Natural killer cell (primary cell): Measurements from ENCODE around the gene ELFN2. TPM values are rescaled to one million over a fixed set of nuclear protein-coding genes. Genes with fewer than 3 reads are reported as not detected.

Experiments used
- ATAC-seq, 3 donors: fragments of 150-1000 bp in 2 of 3; fragments of 200-7000 bp in 1 of 3; cut with Tn5 transposase; 1 replicate in 1 of 3; 2 replicates in 2 of 3; pipeline ENCODE4 v1.10.0; 2021; ENCODE audit warnings: mild to moderate bottlenecking in 2 of 3, moderate library complexity in 2 of 3
- DNase-seq, 2 donors: peaks; one replicate each; pipeline versions ENCODE4 v3.0.0 to v3.0.0-alpha.2; 2013 to 2021; ENCODE audit warnings: mixed read lengths in 1 of 2
- H3K27ac ChIP-seq: one replicate; pipeline ENCODE4 v1.5.1; 2013; ENCODE audit warnings: mild to moderate bottlenecking, low read length
- H3K27me3 ChIP-seq: one replicate; pipeline ENCODE4 v1.6.1; 2013; ENCODE audit warnings: low read length; ENCODE audit not compliant: control insufficient read depth, insufficient read depth
- H3K36me3 ChIP-seq: one replicate; pipeline ENCODE4 v1.6.1; 2013; ENCODE audit warnings: low read length; ENCODE audit not compliant: control insufficient read depth, insufficient read depth
- H3K4me1 ChIP-seq: one replicate; pipeline ENCODE4 v1.6.1; 2013; ENCODE audit warnings: low read length; ENCODE audit not compliant: control insufficient read depth, insufficient read depth
- H3K4me3 ChIP-seq: one replicate; pipeline ENCODE4 v1.5.1; 2013; ENCODE audit warnings: low read length
- H3K9me3 ChIP-seq: one replicate; pipeline ENCODE4 v1.6.1; 2013; ENCODE audit warnings: low read length; ENCODE audit not compliant: control insufficient read depth, insufficient read depth
- H3K27ac Mint-ChIP-seq, 2 donors: one replicate each; pipeline ENCODE4 v1.8.0; 2022; ENCODE audit warnings: mild to moderate bottlenecking in 2 of 2, mixed read lengths in 2 of 2, moderate library complexity in 1 of 2
- H3K27me3 Mint-ChIP-seq, 2 donors: one replicate each; pipeline ENCODE4 v1.8.0; 2022; ENCODE audit warnings: low read depth in 2 of 2, mixed read lengths in 2 of 2
- H3K36me3 Mint-ChIP-seq: one replicate; pipeline ENCODE4 v1.8.0; 2022; ENCODE audit warnings: mixed read lengths
- H3K4me1 Mint-ChIP-seq, 2 donors: one replicate each; pipeline ENCODE4 v1.8.0; 2022; ENCODE audit warnings: mixed read lengths in 2 of 2
- H3K4me3 Mint-ChIP-seq: one replicate; pipeline ENCODE4 v1.8.0; 2022; ENCODE audit warnings: mild to moderate bottlenecking, moderate library complexity, mixed read lengths
- H3K9me3 Mint-ChIP-seq, 2 donors: one replicate each; pipeline ENCODE4 v1.8.0; 2022; ENCODE audit warnings: mixed read lengths in 2 of 2
- WGBS: methylation state at CpG from one replicate; pipeline ENCODE4 v1.1.7; 2013; ENCODE audit warnings: missing lambda C conversion rate; ENCODE audit not compliant: insufficient coverage; 5-methylcytosine and 5-hydroxymethylcytosine counted together
- intact Hi-C: fragments of 100-400 bp; cut with micrococcal nuclease; formaldehyde crosslinking; loops from one replicate; pipeline ENCODE4 v1.14.2; 2022
- total RNA-seq, 4 donors: library from RNA; stranded (reverse); fragments of 120-200 nt in 1 of 4; gene quantifications; one replicate each; pipeline versions ENCODE4 v1.2.3 to v1.2.4, GENCODE V29; 2013 to 2022
- TF ChIP-seq, protein P1 (sequence below): fragments of 200-600 bp; IDR thresholded peaks from one replicate; pipeline ENCODE4 v1.8.0; 2022; ENCODE audit warnings: antibody characterized with exemption

Gene ELFN2
- total RNA-seq, 3 donors from 2014 or later (not counting 1 experiment from before 2014, with no cell fraction given): 0.33 to 0.49 (median 0.36) TPM

DNA sequence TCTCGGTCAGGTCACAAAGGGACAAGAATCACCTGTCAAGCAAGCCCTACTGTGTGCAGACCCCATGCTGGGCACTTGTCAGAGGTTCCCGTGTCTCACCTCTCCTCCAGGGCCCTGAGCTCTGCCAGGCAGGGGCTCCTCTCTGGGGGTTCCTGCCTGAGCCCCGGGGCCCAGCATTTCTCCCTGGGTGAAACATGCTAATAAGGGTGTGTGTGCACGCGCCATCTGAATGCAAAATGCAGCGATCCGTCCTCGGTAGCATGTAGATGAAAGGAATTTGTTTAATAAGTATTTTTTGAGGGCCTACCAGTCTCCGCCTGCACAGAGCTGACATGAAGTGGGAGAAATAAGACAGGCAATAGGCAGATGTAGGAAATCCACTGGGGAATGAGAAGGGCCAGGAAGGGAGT, 5.8 kb downstream of the ELFN2 start:
- H3K36me3 ChIP-seq: no peaks in the 10 kb centered on the region
- 92% methylated on average over 9 of the region's 9 CpGs for WGBS
- H3K9me3 Mint-ChIP-seq: no peaks in the 10 kb centered on the region
- peaks cover 43 to 60% of the 10 kb centered on the region in 2 donors for H3K27me3 Mint-ChIP-seq
- peaks cover 29% of the 10 kb centered on the region for H3K4me1 ChIP-seq
- H3K4me3 Mint-ChIP-seq: no peak overlapping the region
- ATAC-seq (no peak), DNase-seq (no peak)
- peaks cover 20 to 32% of the 10 kb centered on the region in 2 donors for H3K4me1 Mint-ChIP-seq
- intact Hi-C loops: no loop called here
- peaks cover 29% of the 10 kb centered on the region for H3K27me3 ChIP-seq
- no peak overlapping the region for H3K27ac ChIP-seq
- H3K4me3 ChIP-seq: no peak overlapping the region
- H3K36me3 Mint-ChIP-seq: no peaks in the 10 kb centered on the region
- TF ChIP-seq, protein P1, sequence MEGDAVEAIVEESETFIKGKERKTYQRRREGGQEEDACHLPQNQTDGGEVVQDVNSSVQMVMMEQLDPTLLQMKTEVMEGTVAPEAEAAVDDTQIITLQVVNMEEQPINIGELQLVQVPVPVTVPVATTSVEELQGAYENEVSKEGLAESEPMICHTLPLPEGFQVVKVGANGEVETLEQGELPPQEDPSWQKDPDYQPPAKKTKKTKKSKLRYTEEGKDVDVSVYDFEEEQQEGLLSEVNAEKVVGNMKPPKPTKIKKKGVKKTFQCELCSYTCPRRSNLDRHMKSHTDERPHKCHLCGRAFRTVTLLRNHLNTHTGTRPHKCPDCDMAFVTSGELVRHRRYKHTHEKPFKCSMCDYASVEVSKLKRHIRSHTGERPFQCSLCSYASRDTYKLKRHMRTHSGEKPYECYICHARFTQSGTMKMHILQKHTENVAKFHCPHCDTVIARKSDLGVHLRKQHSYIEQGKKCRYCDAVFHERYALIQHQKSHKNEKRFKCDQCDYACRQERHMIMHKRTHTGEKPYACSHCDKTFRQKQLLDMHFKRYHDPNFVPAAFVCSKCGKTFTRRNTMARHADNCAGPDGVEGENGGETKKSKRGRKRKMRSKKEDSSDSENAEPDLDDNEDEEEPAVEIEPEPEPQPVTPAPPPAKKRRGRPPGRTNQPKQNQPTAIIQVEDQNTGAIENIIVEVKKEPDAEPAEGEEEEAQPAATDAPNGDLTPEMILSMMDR: no peak
- no peaks in the 10 kb centered on the region for H3K9me3 ChIP-seq
- H3K27ac Mint-ChIP-seq: no peak overlapping the region

DNA sequence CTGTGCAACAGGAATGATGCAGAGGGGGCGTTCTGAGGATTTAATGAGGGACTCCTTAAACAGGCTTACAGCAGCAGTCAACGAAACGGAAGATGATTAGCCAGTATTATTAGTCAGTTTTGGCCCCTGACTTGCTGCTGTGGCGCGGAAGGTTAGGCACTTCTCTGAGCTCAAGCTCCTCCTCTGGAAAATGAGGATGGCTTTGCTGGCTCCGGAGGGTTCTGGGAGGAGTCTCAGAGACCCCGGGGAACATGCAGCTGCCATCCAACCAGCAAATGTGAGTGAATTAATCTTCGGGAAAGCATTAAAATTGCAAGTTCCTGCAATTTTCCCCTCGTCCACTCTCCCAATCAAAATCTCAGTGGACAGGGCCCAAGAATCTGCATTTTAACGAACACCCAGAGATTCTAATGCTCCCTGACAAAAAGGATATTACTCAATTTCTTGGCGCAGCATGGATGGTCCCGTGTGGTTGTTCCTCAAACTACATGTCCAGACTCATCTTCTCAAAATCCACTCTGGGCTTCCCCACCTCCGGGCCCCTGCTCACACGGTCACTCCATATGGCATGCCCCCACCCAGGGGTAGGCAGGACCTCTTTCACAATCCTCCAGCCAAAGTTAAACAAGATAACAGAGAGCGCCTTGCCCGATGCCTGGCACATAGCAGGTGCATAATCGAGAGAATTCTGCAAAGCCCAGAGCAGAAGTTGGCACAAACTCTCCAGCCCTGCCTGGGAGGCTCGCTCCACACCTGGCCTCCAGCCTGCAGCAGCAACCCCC, 6.4 kb downstream of the ELFN2 start:
- Mint-ChIP-seq H3K9me3 (no peaks in the 10 kb centered on the region), H3K4me1 (peaks cover 26 to 38% of the 10 kb centered on the region in 2 donors), H3K27ac (peak overlapping the region in 1 of 2 donors; percentile 37), H3K4me3 (peak overlapping the region; percentile 92), H3K27me3 (peaks cover 45 to 55% of the 10 kb centered on the region in 2 donors), H3K36me3 (no peaks in the 10 kb centered on the region)
- TF ChIP-seq, protein P1: no peak
- peaks cover 30% of the 10 kb centered on the region for H3K4me1 ChIP-seq
- no peaks in the 10 kb centered on the region for H3K36me3 ChIP-seq
- H3K9me3 ChIP-seq: no peaks in the 10 kb centered on the region
- intact Hi-C loops: no loop called here
- H3K27me3 ChIP-seq: peaks cover 31% of the 10 kb centered on the region
- ATAC-seq: no peak
- WGBS: 52% methylated on average over 18 of the region's 18 CpGs
- no peak for DNase-seq
- H3K4me3 ChIP-seq: no peak overlapping the region
- no peak overlapping the region for H3K27ac ChIP-seq

DNA sequence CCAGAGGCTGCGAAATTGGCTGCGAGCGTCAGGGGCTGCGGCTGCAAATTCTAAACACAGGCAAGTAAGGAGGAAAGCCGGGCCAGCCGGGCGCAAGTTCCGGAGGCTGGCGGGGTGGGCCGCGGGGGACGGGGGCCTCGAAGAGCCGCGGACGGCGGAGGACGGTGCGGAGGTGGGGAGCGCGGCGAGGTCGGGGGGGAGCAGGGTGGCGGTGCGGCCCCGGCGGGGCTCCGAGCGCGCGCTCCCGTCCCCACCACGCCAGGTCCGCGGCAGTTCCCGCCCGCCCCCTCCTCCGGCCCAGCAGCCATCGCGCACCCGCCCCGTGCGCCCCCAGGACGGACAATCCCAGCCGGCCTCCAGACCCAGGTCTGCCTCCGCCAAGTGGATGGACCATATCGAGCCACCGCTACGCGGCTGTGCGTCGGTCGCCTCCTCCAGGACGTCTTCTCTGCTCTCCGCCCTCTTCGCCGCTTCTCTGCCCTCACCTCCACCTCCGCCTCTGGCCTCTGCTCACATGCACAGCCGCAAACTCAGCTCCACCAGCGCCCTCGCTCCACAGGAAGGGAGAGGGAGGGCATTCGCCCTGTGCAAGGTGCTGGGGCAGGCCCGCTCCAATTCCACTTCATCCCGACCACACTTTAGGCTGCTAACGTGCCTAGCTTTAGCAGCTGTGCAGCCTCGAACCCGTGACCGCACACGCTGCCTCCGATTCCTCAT, 7.2 kb downstream of the ELFN2 start:
- Mint-ChIP-seq H3K9me3 (no peaks in the 10 kb centered on the region), H3K4me3 (peak overlapping the region; percentile 92), H3K27me3 (peaks cover 47 to 52% of the 10 kb centered on the region in 2 donors), H3K36me3 (no peaks in the 10 kb centered on the region), H3K4me1 (peaks cover 28 to 39% of the 10 kb centered on the region in 2 donors), H3K27ac (peak overlapping the region in 1 of 2 donors; percentile 37)
- intact Hi-C loops: no loop called here
- Histone ChIP-seq H3K9me3 (no peaks in the 10 kb centered on the region), H3K4me1 (peaks cover 31% of the 10 kb centered on the region), H3K4me3 (peak overlapping the region; percentile 18), H3K27me3 (peaks cover 34% of the 10 kb centered on the region), H3K36me3 (no peaks in the 10 kb centered on the region), H3K27ac (no peak overlapping the region)
- DNase-seq (peak in 1 of 2 donors; percentile 47), ATAC-seq (peak in 2 of 3 donors; percentile 36 to 51)
- WGBS: 1% methylated on average over 69 of the region's 70 CpGs
- TF ChIP-seq, protein P1: no peak
